IMR-90 (cell line): ENCODE data around the gene TIPRL.

Experiments
- CEBPB ChIP-seq: IDR thresholded peaks from 2 replicates; pipeline ENCODE4 v1.6.1; 2012; ENCODE audit warnings: low read depth, low read length, improper control_type of control experiment
- CHD1 ChIP-seq: IDR thresholded peaks from 2 replicates; pipeline ENCODE4 v1.6.1; 2012; ENCODE audit warnings: low read depth, low read length, improper control_type of control experiment
- MAFK ChIP-seq: IDR thresholded peaks from 2 replicates; pipeline ENCODE4 v1.6.1; 2012; ENCODE audit warnings: low read depth, low read length, improper control_type of control experiment
- POLR2A ChIP-seq: IDR thresholded peaks from 2 replicates; pipeline ENCODE4 v1.6.1; 2012; ENCODE audit warnings: mild to moderate bottlenecking, low read depth, low read length
- RCOR1 ChIP-seq: IDR thresholded peaks from 2 replicates; pipeline ENCODE4 v1.6.1; 2012; ENCODE audit warnings: mild to moderate bottlenecking, low read length, improper control_type of control experiment; ENCODE audit not compliant: insufficient replicate concordance
- TF ChIP-seq, protein P1 (sequence below): conservative IDR thresholded peaks from 2 replicates; pipeline ENCODE4 v1.5.1; 2012; ENCODE audit warnings: mild to moderate bottlenecking, low read depth, low read length, improper control_type of control experiment
- TF ChIP-seq, protein P2 (sequence below): fragments of 150-350 bp; IDR thresholded peaks from 2 replicates; pipeline ENCODE4 v1.6.1; 2017; ENCODE audit warnings: mild to moderate bottlenecking, antibody characterized with exemption, low read length, low read depth

DNA sequence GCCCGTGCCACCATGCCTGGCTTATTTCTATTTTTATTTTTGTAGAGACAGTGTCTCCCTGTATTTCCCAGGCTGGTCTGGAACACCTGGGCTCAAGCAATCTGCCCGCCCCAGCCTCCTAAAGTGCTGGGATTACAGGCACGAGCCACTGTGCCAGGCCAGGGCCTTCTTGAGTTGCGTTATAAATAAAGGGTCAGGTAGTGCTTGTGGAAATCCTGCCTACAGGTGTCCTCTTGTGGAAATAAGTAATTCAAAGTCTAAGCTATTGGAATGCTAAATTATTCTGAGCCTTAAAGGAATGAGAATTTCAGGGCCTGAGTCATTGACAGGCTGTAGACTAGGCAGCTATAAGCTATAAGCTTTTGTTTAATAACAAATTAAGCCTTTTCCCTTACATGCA lies 38.9 kb downstream of the TIPRL start:
- TF ChIP-seq CHD1 (no peak), POLR2A (no peak), MAFK (no peak), RCOR1 (no peak), CEBPB (no peak)
- TF ChIP-seq, protein P1, sequence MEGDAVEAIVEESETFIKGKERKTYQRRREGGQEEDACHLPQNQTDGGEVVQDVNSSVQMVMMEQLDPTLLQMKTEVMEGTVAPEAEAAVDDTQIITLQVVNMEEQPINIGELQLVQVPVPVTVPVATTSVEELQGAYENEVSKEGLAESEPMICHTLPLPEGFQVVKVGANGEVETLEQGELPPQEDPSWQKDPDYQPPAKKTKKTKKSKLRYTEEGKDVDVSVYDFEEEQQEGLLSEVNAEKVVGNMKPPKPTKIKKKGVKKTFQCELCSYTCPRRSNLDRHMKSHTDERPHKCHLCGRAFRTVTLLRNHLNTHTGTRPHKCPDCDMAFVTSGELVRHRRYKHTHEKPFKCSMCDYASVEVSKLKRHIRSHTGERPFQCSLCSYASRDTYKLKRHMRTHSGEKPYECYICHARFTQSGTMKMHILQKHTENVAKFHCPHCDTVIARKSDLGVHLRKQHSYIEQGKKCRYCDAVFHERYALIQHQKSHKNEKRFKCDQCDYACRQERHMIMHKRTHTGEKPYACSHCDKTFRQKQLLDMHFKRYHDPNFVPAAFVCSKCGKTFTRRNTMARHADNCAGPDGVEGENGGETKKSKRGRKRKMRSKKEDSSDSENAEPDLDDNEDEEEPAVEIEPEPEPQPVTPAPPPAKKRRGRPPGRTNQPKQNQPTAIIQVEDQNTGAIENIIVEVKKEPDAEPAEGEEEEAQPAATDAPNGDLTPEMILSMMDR: no peak
- TF ChIP-seq, protein P2, sequence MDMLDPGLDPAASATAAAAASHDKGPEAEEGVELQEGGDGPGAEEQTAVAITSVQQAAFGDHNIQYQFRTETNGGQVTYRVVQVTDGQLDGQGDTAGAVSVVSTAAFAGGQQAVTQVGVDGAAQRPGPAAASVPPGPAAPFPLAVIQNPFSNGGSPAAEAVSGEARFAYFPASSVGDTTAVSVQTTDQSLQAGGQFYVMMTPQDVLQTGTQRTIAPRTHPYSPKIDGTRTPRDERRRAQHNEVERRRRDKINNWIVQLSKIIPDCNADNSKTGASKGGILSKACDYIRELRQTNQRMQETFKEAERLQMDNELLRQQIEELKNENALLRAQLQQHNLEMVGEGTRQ: no peak
